Heart right ventricle (tissue), 16 donors: ENCODE measurements around the gene SMIM1. TPM values are rescaled to one million over a fixed set of nuclear protein-coding genes. Genes with fewer than 3 reads are reported as not detected.

Experiments used
- ATAC-seq, 8 donors: fragments of 200-7000 bp; cut with Tn5 transposase; one replicate each; pipeline ENCODE4 v1.9.1; 2020; ENCODE audit warnings: mild to moderate bottlenecking in 8 of 8, moderate library complexity in 8 of 8, moderate number of reproducible peaks in 1 of 8
- DNase-seq, 2 donors: peaks; one replicate each; pipeline ENCODE4 v3.0.0-alpha.2; 2020
- H3K27ac ChIP-seq, 10 donors: fragments of 200-600 bp; sonication (generic) in 2 of 10; one replicate each; pipeline versions ENCODE4 v1.5.0 to v1.8.0; 2020 to 2022; ENCODE audit warnings: mild to moderate bottlenecking in 3 of 10
- H3K27me3 ChIP-seq, 7 donors: fragments of 200-600 bp; one replicate each; pipeline ENCODE4 v1.8.0; 2021 to 2022; ENCODE audit warnings: mild to moderate bottlenecking in 2 of 7
- H3K36me3 ChIP-seq, 9 donors: fragments of 200-600 bp; sonication (generic) in 1 of 9; one replicate each; pipeline versions ENCODE4 v1.5.0 to v1.8.0; 2020 to 2022; ENCODE audit warnings: mild to moderate bottlenecking in 2 of 9
- H3K4me1 ChIP-seq, 9 donors: fragments of 200-600 bp; sonication (generic) in 1 of 9; one replicate each; pipeline versions ENCODE4 v1.5.0 to v1.8.0; 2020 to 2022; ENCODE audit warnings: mild to moderate bottlenecking in 4 of 9
- H3K4me3 ChIP-seq, 10 donors: fragments of 200-600 bp; sonication (generic) in 2 of 10; one replicate each; pipeline versions ENCODE4 v1.5.0 to v1.8.0; 2020 to 2022; ENCODE audit warnings: mild to moderate bottlenecking in 7 of 10, moderate library complexity in 2 of 10
- H3K9me3 ChIP-seq, 11 donors: fragments of 200-600 bp in 10 of 11; sonication (generic) in 2 of 11; one replicate each; pipeline versions ENCODE4 v1.5.0 to v1.8.0; 2013 to 2022; ENCODE audit warnings: mild to moderate bottlenecking in 2 of 11, control low read depth in 1 of 11, moderate library complexity in 1 of 11
- WGBS, 2 donors: extraction: QIAGEN DNeasy Blood & Tissue Kit; methylation state at CpG; one replicate each; pipeline ENCODE4 v1.1.7; 2013; ENCODE audit warnings: inconsistent platforms in 1 of 2; 5-methylcytosine and 5-hydroxymethylcytosine counted together
- intact Hi-C, 10 donors: fragments of 100-400 bp; cut with DNase I; formaldehyde crosslinking; loops; one replicate each; pipeline versions ENCODE4 v1.11.1 to v1.14.2; 2022
- polyA plus RNA-seq, 2 donors: library from polyadenylated mRNA; stranded (reverse); fragments of 200-250 nt; gene quantifications; one replicate each; pipeline ENCODE4 v1.2.3, GENCODE V29; 2013
- total RNA-seq, 10 donors: library from RNA; stranded (reverse); fragmentation: NEBNext Ultra II Directional in 3 of 10; extraction: Animal tissue kit (Norgen Biotek cat#: 25700) in 3 of 10; gene quantifications; one replicate each; pipeline versions ENCODE4 v1.2.1 to v1.2.4, GENCODE V29; 2021 to 2023
- TF ChIP-seq, protein P1 (sequence below), 9 donors: fragments of 200-600 bp; sonication (generic) in 2 of 9; IDR thresholded peaks; one replicate each; pipeline versions ENCODE4 v1.5.0 to v1.8.0; 2021 to 2022; ENCODE audit warnings: antibody characterized with exemption in 9 of 9, mild to moderate bottlenecking in 5 of 9, moderate library complexity in 1 of 9
- donor health status: Arrhythmogenic right ventricular cardiomyopathy.
- donor health status: ischemic (EF 13 %, LVEDD 7.1; RV severe dilation, severe dysfunction).
- donor health status: healthy with polysubstance abuse.
- donor health status: DM: no; HTN: yes; CAD: no.
- donor health status: DM: no; HTN: no; CAD: no.
- donor health status: ischemic (EF 25% LVEDD 6.9; RV normal size, moderate dysfunction).
- donor health status: ischemic (EF 25% LVEDD 5.7; RV mildly dilated, moderate dysfunction).
- donor health status: healthy.
- donor health status: DM: yes; HTN: yes; CAD: no.
- donor health status: Ischemic cardiomyopathy.
- donor health status: ischemic (EF 35%, LVEDD 5.7; RV mildly dilated, moderate dysfunction).
- donor health status: nonischemic (EF 11% LVEDD 7.7; RV severe dilation, severe dysfunction).
- donor health status: DM: yes; HTN: yes; CAD: no.
- donor health status: PGD.
- donor health status: ischemic (EF 29% LVEDD 5.4; RV normal size, mild dysfunction).
- donor health status: nonischemic (EF 23%, LVEDD 6.1; RV moderate dilation, normal function).

SMIM1 gene
- total and polyA plus RNA-seq, 12 donors = 4.0 to 33.9 (median 9.7) TPM

DNA sequence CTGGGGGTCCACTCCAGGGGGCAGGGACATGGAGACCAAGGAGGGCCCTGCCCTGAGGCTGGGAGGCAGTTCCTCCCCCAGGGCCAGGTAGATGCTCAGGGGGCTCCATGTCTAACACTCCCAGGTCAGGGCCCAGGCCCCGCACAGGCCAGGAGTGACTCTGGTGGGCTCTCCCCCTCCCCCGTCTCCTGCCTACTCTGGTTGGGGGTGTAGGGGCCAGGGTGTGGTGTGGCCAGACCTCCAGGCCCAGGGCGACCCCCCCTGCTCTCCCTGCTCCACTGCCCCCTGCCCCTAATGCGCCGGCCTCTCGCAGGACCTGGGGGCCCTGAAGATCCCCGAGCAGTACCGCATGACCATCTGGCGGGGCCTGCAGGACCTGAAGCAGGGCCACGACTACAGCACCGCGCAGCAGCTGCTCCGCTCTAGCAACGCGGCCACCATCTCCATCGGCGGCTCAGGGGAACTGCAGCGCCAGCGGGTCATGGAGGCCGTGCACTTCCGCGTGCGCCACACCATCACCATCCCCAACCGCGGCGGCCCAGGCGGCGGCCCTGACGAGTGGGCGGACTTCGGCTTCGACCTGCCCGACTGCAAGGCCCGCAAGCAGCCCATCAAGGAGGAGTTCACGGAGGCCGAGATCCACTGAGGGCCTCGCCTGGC, 40.0 kb upstream of the SMIM1 start:
- no peaks in the 10 kb centered on the region for H3K9me3 ChIP-seq
- no peak overlapping the region for H3K27ac ChIP-seq
- peak overlapping the region in 1 of 10 donors; percentile 6 for H3K4me3 ChIP-seq
- H3K36me3 ChIP-seq = peaks cover 0 to 30% (median 5%) of the 10 kb centered on the region in 9 donors
- peak in 1 of 2 donors; percentile 11 for DNase-seq
- ATAC-seq = peak in 5 of 8 donors; percentile 9 to 23 (median 17)
- TF ChIP-seq, protein P1, sequence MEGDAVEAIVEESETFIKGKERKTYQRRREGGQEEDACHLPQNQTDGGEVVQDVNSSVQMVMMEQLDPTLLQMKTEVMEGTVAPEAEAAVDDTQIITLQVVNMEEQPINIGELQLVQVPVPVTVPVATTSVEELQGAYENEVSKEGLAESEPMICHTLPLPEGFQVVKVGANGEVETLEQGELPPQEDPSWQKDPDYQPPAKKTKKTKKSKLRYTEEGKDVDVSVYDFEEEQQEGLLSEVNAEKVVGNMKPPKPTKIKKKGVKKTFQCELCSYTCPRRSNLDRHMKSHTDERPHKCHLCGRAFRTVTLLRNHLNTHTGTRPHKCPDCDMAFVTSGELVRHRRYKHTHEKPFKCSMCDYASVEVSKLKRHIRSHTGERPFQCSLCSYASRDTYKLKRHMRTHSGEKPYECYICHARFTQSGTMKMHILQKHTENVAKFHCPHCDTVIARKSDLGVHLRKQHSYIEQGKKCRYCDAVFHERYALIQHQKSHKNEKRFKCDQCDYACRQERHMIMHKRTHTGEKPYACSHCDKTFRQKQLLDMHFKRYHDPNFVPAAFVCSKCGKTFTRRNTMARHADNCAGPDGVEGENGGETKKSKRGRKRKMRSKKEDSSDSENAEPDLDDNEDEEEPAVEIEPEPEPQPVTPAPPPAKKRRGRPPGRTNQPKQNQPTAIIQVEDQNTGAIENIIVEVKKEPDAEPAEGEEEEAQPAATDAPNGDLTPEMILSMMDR (IDR thresholded peaks at IDR 0.05) = no peak
- intact Hi-C loops = no loop called here
- peaks cover 0 to 34% (median 11%) of the 10 kb centered on the region in 9 donors for H3K4me1 ChIP-seq
- 27 to 36% methylated on average over 37 of the region's 37 CpGs for WGBS, 2 donors
- H3K27me3 ChIP-seq = peaks cover 0 to 30% (median 12%) of the 10 kb centered on the region in 7 donors

DNA sequence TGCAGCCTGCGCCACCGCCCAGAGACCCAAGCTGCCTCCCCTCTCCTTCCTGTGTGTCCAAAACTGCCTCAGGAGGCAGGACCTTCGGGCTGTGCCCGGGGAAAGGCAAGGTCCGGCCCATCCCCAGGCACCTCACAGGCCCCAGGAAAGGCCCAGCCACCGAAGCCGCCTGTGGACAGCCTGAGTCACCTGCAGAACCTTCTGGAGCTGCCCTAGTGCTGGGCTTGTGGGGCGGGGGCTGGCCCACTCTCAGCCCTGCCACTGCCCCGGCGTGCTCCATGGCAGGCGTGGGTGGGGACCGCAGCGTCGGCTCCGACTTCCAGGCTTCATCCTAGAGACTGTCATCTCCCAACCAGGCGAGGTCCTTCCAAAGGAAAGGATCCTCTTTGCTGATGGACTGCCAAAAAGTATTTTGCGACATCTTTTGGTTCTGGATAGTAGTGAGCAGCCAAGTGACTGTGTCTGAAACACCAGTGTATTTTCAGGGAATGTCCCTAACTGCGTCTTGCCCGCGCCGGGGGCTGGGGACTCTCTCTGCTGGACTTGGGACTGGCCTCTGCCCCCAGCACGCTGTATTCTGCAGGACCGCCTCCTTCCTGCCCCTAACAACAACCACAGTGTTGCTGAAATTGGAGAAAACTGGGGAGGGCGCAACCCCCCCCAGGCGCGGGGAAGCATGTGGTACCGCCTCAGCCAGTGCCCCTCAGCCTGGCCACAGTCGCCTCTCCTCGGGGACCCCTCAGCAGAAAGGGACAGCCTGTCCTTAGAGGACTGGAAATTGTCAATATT, 39.3 kb upstream of the SMIM1 start:
- 73 to 74% methylated on average over 29 of the region's 29 CpGs for WGBS, 2 donors
- ATAC-seq = peak in 1 of 8 donors; percentile 9
- no peaks in the 10 kb centered on the region for H3K9me3 ChIP-seq
- TF ChIP-seq, protein P1 (IDR thresholded peaks at IDR 0.05) = no peak
- H3K4me1 ChIP-seq = peaks cover 0 to 34% (median 11%) of the 10 kb centered on the region in 9 donors
- peaks cover 0 to 38% (median 5%) of the 10 kb centered on the region in 9 donors for H3K36me3 ChIP-seq
- no peak overlapping the region for H3K27ac ChIP-seq
- H3K4me3 ChIP-seq = peak overlapping the region in 1 of 10 donors; percentile 6
- DNase-seq = no peak
- intact Hi-C loops = no loop called here
- H3K27me3 ChIP-seq = peaks cover 0 to 23% (median 7%) of the 10 kb centered on the region in 7 donors

DNA sequence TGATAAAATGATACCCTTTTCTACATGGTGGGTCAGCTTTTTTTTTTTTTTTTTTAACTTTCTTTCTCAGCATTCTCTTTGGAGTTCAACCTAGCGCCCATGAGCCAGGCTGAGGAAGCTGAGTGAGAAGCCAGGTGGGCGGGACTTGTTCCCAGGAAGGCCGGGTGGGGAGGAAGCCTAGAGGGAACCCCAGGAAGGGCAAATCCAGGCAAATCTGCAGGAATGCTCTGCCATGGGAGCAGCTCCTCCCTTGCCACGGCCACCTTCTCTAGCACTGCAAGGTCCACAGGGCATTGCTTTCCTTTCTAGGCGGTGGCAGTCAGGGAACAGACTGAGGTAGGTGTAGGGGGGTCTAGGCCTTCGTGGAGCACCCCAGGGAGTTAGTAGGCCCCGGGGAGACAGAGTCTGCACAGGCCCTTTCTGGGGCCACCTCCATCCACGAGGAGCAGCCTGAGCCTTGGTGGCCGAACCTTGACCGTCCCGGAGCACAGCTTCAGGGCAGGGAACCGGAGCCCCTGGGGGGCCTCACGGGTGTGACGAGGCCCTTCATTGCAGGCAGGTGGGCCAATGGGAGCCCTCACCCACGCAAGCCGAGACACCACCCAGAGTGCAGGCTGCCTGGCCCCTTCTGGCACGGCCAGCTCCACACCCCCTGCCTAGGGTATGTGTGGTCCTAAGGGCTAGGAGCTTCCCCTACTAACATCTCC, 38.5 kb upstream of the SMIM1 start:
- intact Hi-C loops = no loop called here
- peak in 1 of 8 donors; percentile 3 for ATAC-seq
- TF ChIP-seq, protein P1 (IDR thresholded peaks at IDR 0.05) = no peak
- Histone ChIP-seq H3K4me1 (peaks cover 0 to 34% (median 11%) of the 10 kb centered on the region in 9 donors), H3K4me3 (no peak overlapping the region), H3K27me3 (peaks cover 0 to 20% (median 7%) of the 10 kb centered on the region in 7 donors), H3K36me3 (peaks cover 0 to 45% (median 8%) of the 10 kb centered on the region in 9 donors), H3K27ac (no peak overlapping the region), H3K9me3 (no peaks in the 10 kb centered on the region)
- WGBS, 2 donors = 88 to 89% methylated on average over 17 of the region's 17 CpGs
- DNase-seq = no peak

DNA sequence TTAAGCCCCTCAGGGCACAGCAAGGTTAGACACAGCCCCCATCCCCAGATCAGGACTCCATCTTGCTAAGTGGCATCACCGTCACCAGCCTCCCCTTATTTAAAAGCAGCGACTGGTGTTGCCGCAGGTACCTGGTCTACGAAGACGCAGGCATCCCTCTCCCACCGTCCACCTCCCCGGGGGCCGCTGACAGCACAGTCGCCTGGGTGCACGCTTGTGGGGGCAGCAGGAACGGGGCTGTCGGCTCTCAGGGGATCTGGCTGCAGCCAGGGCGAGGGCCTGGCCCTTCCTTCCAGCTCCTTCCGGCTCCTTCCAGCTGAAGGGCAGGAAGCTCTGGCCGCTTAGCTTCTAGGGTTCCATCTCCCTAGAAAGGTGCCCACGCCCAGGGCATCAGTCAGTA, 37.9 kb upstream of the SMIM1 start:
- intact Hi-C loops = no loop called here
- Histone ChIP-seq H3K9me3 (no peaks in the 10 kb centered on the region), H3K4me3 (no peak overlapping the region), H3K27me3 (peaks cover 0 to 15% (median 7%) of the 10 kb centered on the region in 7 donors), H3K27ac (no peak overlapping the region), H3K4me1 (peaks cover 0 to 34% (median 11%) of the 10 kb centered on the region in 9 donors), H3K36me3 (peaks cover 0 to 46% (median 8%) of the 10 kb centered on the region in 9 donors)
- 87 to 89% methylated on average over 16 of the region's 16 CpGs for WGBS, 2 donors
- TF ChIP-seq, protein P1 (IDR thresholded peaks at IDR 0.05) = no peak
- ATAC-seq = no peak
- DNase-seq = no peak
